A549 (cell line): Measurements from ENCODE around the gene USP32. TPM values are rescaled to one million over a fixed set of nuclear protein-coding genes. Genes with fewer than 3 reads are reported as not detected.

Source experiments
- ATAC-seq, 2 experiments: fragments of 200-7000 bp in 1 of 2; fragments of >200 bp in 1 of 2; cut with Nextera tagmentation in 1 of 2; cut with Tn5 transposase in 1 of 2; 3 replicates each; pipeline versions ENCODE4 v1.8.0 to v1.9.1; 2018 to 2020; ENCODE audit warnings: mild to moderate bottlenecking in 1 of 2, moderate library complexity in 1 of 2
- CTCF ChIA-PET: fragments of 300-600 bp; sonication (Branson Sonifier 250); formaldehyde crosslinking; extraction: SDS; loops from one replicate; lab custom pipeline; 2021; ENCODE audit warnings: antibody characterized with exemption, inconsistent platforms; lab: Yijun Ruan, JAX
- POLR2A ChIA-PET: fragments of 350-600 bp; formaldehyde crosslinking; extraction: SDS; loops from one replicate; lab custom pipeline; 2021; ENCODE audit warnings: antibody characterized with exemption, inconsistent platforms; lab: Yijun Ruan, JAX
- DNase-seq, 2 experiments: peaks; one replicate each; pipeline versions ENCODE4 v3.0.0 to v3.0.0-alpha.2; 2011 to 2016; ENCODE audit warnings: low read depth in 1 of 2, low spot score in 1 of 2
- FAIRE-seq: peaks from 2 replicates; lab custom pipeline; 2011; peaks lifted over from hg19 to GRCh38; lab: Jason Lieb, UNC
- H3K27ac ChIP-seq, 2 experiments: fragments of >200 bp; sonication (Bioruptor Twin); formaldehyde crosslinking; 3 replicates each; pipeline ENCODE4 v1.5.1; 2016 to 2017
- H3K4me1 ChIP-seq: fragments of >200 bp; sonication (Bioruptor Twin); formaldehyde crosslinking; 3 replicates; pipeline ENCODE4 v1.6.1; 2016
- H3K4me2 ChIP-seq: fragments of >200 bp; sonication (Bioruptor Twin); formaldehyde crosslinking; 3 replicates; pipeline ENCODE4 v1.6.1; 2016
- H3K4me3 ChIP-seq: fragments of >200 bp; sonication (Bioruptor Twin); formaldehyde crosslinking; 3 replicates; pipeline ENCODE4 v1.5.1; 2016
- H3K9me3 ChIP-seq: fragments of >200 bp; sonication (Bioruptor Twin); formaldehyde crosslinking; 3 replicates; pipeline ENCODE4 v1.6.1; 2016
- ATOH8 ChIP-seq: fragments of 250-450 bp; sonication (Bioruptor Pico); IDR thresholded peaks from 2 replicates; pipeline ENCODE4 v1.5.0; 2020; ENCODE audit warnings: low read depth, mild to moderate bottlenecking, moderate library complexity
- CHD2 ChIP-seq: fragments of 150-350 bp; IDR thresholded peaks from 2 replicates; pipeline ENCODE4 v1.6.1; 2014; ENCODE audit warnings: low read length; ENCODE audit not compliant: partially characterized antibody
- CHD4 ChIP-seq: fragments of 200-600 bp; sonication (generic); IDR thresholded peaks from 2 replicates; pipeline ENCODE4 v1.6.1; 2016; ENCODE audit warnings: antibody characterized with exemption, mild to moderate bottlenecking, borderline replicate concordance
- CTCF ChIP-seq: fragments of >200 bp; sonication (Bioruptor Twin); formaldehyde crosslinking; IDR thresholded peaks from 3 replicates; pipeline ENCODE4 v1.5.1; 2016
- ESRRA ChIP-seq: fragments of 150-350 bp; IDR thresholded peaks from 2 replicates; pipeline ENCODE4 v1.6.1; 2014; ENCODE audit warnings: mild to moderate bottlenecking, low read length, borderline replicate concordance
- FOXS1 ChIP-seq: fragments of 250-450 bp; sonication (Bioruptor Pico); IDR thresholded peaks from 2 replicates; pipeline ENCODE4 v1.5.0; 2020; ENCODE audit warnings: mild to moderate bottlenecking, moderate library complexity
- GATA3 ChIP-seq: IDR thresholded peaks from 2 replicates; pipeline ENCODE4 v1.6.1; 2012; ENCODE audit warnings: borderline replicate concordance
- HES2 ChIP-seq: fragments of >200 bp; sonication (Bioruptor Twin); formaldehyde crosslinking; IDR thresholded peaks from 2 replicates; pipeline ENCODE4 v1.6.1; 2016
- HMGXB4 ChIP-seq: fragments of 250-450 bp; sonication (Bioruptor Pico); IDR thresholded peaks from 2 replicates; pipeline ENCODE4 v1.5.0; 2021; ENCODE audit warnings: mild to moderate bottlenecking, moderate library complexity, borderline replicate concordance
- JUN ChIP-seq, 2 experiments: fragments of >200 bp; sonication (Bioruptor Twin); formaldehyde crosslinking; IDR thresholded peaks; 2 replicates in 1 of 2; 3 replicates in 1 of 2; pipeline ENCODE4 v1.6.1; 2016 to 2017
- MAZ ChIP-seq: fragments of 150-350 bp; IDR thresholded peaks from 2 replicates; pipeline ENCODE4 v1.6.1; 2014; ENCODE audit warnings: antibody characterized with exemption, low read depth, low read length, borderline replicate concordance
- NPAS2 ChIP-seq: fragments of 250-450 bp; sonication (Bioruptor Pico); IDR thresholded peaks from 2 replicates; pipeline ENCODE4 v1.8.0; 2022; ENCODE audit warnings: mild to moderate bottlenecking, moderate library complexity, borderline replicate concordance
- NR3C1 ChIP-seq: fragments of >200 bp; sonication (Bioruptor Twin); formaldehyde crosslinking; IDR thresholded peaks from 3 replicates; pipeline ENCODE4 v1.6.1; 2017
- PBX3 ChIP-seq: IDR thresholded peaks from 2 replicates; pipeline ENCODE4 v1.6.1; 2012
- RARB ChIP-seq: fragments of 250-450 bp; sonication (Bioruptor Pico); IDR thresholded peaks from 2 replicates; pipeline ENCODE4 v1.8.0; 2021; ENCODE audit warnings: mild to moderate bottlenecking, moderate library complexity
- RCOR1 ChIP-seq: fragments of 150-350 bp; IDR thresholded peaks from 2 replicates; pipeline ENCODE4 v1.6.1; 2014; ENCODE audit warnings: antibody characterized with exemption, low read length, low read depth
- USF2 ChIP-seq: fragments of 450-650 bp; IDR thresholded peaks from 2 replicates; pipeline ENCODE4 v1.6.1; 2014; ENCODE audit warnings: antibody characterized with exemption
- ZC3H11A ChIP-seq: fragments of 450-650 bp; IDR thresholded peaks from 2 replicates; pipeline ENCODE4 v1.6.1; 2014; ENCODE audit warnings: antibody characterized with exemption, mild to moderate bottlenecking
- ZFP36 ChIP-seq: fragments of 450-650 bp; IDR thresholded peaks from 2 replicates; pipeline ENCODE4 v1.6.1; 2014; ENCODE audit warnings: borderline replicate concordance; ENCODE audit not compliant: partially characterized antibody
- ZSCAN20 ChIP-seq: fragments of 250-450 bp; sonication (Bioruptor Pico); IDR thresholded peaks from 2 replicates; pipeline ENCODE4 v1.8.0; 2022; ENCODE audit warnings: mild to moderate bottlenecking, moderate library complexity
- WGBS: methylation state at CpG from one replicate; pipeline ENCODE4 v1.1.6; 2017; ENCODE audit errors: missing lambda C conversion rate; 5-methylcytosine and 5-hydroxymethylcytosine counted together
- polyA plus RNA-seq, 4 experiments: library from polyadenylated mRNA; depleted of rRNA in 3 of 4; stranded (reverse); fragments of >200 nt; fragmentation: RNase III in 1 of 4; extraction: RNeasy Plus Mini Kit Qiagen cat#74134 plus additional on column Dnase treatment in 1 of 4; gene quantifications; 2 replicates in 3 of 4; 3 replicates in 1 of 4; pipeline ENCODE4 v1.2.3, GENCODE V29; 2011 to 2017

Gene USP32
- polyA plus RNA-seq, 2 of the 4 experiments (the other 2 are of a cell fraction): 35.4 to 52.2 TPM

- Histone ChIP-seq H3K4me3 (no peak overlapping the region), H3K4me1 (no peaks in the 10 kb centered on the region), H3K9me3 (no peaks in the 10 kb centered on the region), H3K4me2 (no peak overlapping the region), H3K27ac (no peak overlapping the region)
- POLR2A ChIA-PET: interaction anchor here (0.6 kb wide), 1 partner anchor 72 kb away, joined by 5 read pairs; no protein-coding TSS in a partner anchor
- 83% methylated on average over 4 of the region's 4 CpGs for WGBS
- CTCF ChIA-PET: interaction anchor here (0.7 to 7.2 kb wide), 4 partner anchors 13 to 268 kb away, joined by 3 to 60 read pairs (median 3); partner anchors contain the start of genes CHCT1 and USP32
- DNase-seq (no peak), FAIRE-seq (no peak), ATAC-seq (no peak)
- no peak for TF ChIP-seq PBX3
- TF ChIP-seq HES2: no peak
- no peak for TF ChIP-seq MAZ
- no peak for TF ChIP-seq NR3C1
- no peak for TF ChIP-seq GATA3
Measured at GRCh38 chr17:60410001-60410400, 18.1 kb upstream of the USP32 start.

GRCh38 chr17:60406887-60407286 is 15.0 kb upstream of the USP32 start:
- CTCF ChIA-PET: interaction anchor here (0.7 to 7.2 kb wide), 7 partner anchors 8 to 274 kb away, joined by 3 to 60 read pairs (median 4); partner anchors contain the start of gene CHCT1
- DNase-seq (no peak), FAIRE-seq (no peak), ATAC-seq (no peak)
- no peaks in the 10 kb centered on the region for H3K4me1 ChIP-seq
- no peaks in the 10 kb centered on the region for H3K9me3 ChIP-seq
- H3K27ac ChIP-seq: no peak overlapping the region
- 61% methylated on average over 3 of the region's 3 CpGs for WGBS
- no peak overlapping the region for H3K4me2 ChIP-seq
- POLR2A ChIA-PET: interaction anchor here (2.2 kb wide), 1 partner anchor 15 kb away, joined by 8 read pairs; the partner anchor contains the start of gene USP32
- TF ChIP-seq ZFP36: no peak
- TF ChIP-seq USF2: no peak
- no peak for TF ChIP-seq RCOR1
- TF ChIP-seq MAZ: no peak
- no peak for TF ChIP-seq CTCF
- no peak for TF ChIP-seq HES2
- no peak for TF ChIP-seq ZC3H11A
- TF ChIP-seq FOXS1 (CRISPR knock-in tag): no peak
- no peak for TF ChIP-seq ZSCAN20 (CRISPR knock-in tag)
- TF ChIP-seq ATOH8 (CRISPR knock-in tag): no peak
- H3K4me3 ChIP-seq: no peak overlapping the region

GRCh38 chr17:60403962-60404361 is 12.0 kb upstream of the USP32 start:
- no peak for DNase-seq
- ChIA-PET POLR2A (interaction anchor here (0.8 kb wide), 1 partner anchor 12 kb away, joined by 4 read pairs; the partner anchor contains the start of gene USP32), CTCF (interaction anchor here (0.6 to 7.2 kb wide), 4 partner anchors 8 to 265 kb away, joined by 3 to 60 read pairs (median 4); partner anchors contain the start of gene CHCT1)
- H3K4me1 ChIP-seq: no peaks in the 10 kb centered on the region
- H3K4me3 ChIP-seq: no peak overlapping the region
- no peak overlapping the region for H3K27ac ChIP-seq
- no peak for FAIRE-seq
- TF ChIP-seq JUN (IDR thresholded peaks at IDR 0.05) (no peak), NR3C1 (no peak), CHD4 (no peak), CHD2 (no peak), HMGXB4 (CRISPR knock-in tag) (no peak), NPAS2 (CRISPR knock-in tag) (no peak), ESRRA (no peak), FOXS1 (CRISPR knock-in tag) (no peak), USF2 (no peak), RARB (CRISPR knock-in tag) (no peak), GATA3 (no peak)
- H3K4me2 ChIP-seq: no peak overlapping the region
- 79% methylated on average over 6 of the region's 6 CpGs for WGBS
- no peaks in the 10 kb centered on the region for H3K9me3 ChIP-seq
- no peak for ATAC-seq
